22Rv1 (cell line): ENCODE data around the gene TRNT1.
A peak's percentile ranks its signal among the peaks of the same experiment; 100 is the strongest.

Source experiments
- H3K27ac ChIP-seq: fragments of 450-650 bp; 2 replicates; pipeline ENCODE4 v1.5.1; 2017
- ZFX ChIP-seq: fragments of 450-650 bp; IDR thresholded peaks from 2 replicates; pipeline ENCODE4 v1.6.1; 2017; ENCODE audit warnings: antibody characterized with exemption, borderline replicate concordance
- TF ChIP-seq, protein P1 (sequence below): fragments of 450-650 bp; IDR thresholded peaks from 2 replicates; pipeline ENCODE4 v1.5.1; 2017; ENCODE audit warnings: mild to moderate bottlenecking

The TRNT1 gene

DNA sequence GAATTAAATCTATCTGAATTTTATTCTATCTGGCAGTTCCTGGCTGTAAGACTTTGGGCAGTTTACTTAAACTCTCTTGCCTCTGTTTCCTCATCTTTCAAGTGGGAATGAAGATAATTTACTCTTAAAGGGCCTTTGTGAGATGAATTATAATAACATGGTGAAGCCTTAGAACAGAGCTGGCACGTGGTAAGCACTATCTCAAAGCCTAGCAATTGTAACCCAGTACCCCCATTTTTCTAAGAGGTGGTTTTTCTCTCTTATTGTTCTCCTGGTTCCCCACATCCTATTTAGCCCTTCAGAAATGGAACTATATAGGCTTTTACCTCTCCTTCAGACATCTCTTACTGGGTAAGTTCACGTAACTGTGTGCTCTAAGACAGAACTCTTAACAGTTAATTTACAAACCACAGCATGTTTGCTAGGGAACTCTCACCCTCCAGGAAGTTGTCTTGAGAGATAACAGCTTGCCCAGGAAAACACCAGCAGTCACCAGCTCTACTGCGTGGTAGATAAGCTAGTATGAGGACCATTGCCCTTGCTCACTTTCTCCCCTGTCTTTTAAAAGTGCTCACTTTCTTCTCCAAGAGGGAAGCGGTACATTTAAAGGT lies 65.0 kb downstream of the TRNT1 start:
- TF ChIP-seq, protein P1, sequence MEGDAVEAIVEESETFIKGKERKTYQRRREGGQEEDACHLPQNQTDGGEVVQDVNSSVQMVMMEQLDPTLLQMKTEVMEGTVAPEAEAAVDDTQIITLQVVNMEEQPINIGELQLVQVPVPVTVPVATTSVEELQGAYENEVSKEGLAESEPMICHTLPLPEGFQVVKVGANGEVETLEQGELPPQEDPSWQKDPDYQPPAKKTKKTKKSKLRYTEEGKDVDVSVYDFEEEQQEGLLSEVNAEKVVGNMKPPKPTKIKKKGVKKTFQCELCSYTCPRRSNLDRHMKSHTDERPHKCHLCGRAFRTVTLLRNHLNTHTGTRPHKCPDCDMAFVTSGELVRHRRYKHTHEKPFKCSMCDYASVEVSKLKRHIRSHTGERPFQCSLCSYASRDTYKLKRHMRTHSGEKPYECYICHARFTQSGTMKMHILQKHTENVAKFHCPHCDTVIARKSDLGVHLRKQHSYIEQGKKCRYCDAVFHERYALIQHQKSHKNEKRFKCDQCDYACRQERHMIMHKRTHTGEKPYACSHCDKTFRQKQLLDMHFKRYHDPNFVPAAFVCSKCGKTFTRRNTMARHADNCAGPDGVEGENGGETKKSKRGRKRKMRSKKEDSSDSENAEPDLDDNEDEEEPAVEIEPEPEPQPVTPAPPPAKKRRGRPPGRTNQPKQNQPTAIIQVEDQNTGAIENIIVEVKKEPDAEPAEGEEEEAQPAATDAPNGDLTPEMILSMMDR = no peak
- no peak for TF ChIP-seq ZFX
- H3K27ac ChIP-seq = no peak overlapping the region

DNA sequence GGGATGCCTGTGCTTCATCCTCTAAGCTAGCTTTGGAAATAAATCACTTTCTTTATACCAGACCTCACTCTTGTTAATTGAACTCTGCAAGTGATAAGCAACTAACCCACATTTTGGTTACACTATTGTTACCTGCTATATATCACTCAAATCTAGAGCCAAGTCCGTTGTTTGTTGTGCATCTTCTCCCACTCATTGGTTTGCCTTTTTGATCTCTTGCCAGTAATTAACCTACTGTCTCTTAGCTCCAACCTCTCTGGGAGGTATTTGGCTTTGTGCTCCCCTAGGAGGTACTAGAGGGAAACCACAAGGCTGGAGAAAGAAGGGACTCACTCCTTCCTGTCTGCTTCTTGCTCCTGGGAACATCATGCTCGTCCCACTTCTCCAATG lies 65.5 kb downstream of the TRNT1 start:
- TF ChIP-seq ZFX = no peak
- TF ChIP-seq, protein P1 = no peak
- H3K27ac ChIP-seq = no peak overlapping the region

DNA sequence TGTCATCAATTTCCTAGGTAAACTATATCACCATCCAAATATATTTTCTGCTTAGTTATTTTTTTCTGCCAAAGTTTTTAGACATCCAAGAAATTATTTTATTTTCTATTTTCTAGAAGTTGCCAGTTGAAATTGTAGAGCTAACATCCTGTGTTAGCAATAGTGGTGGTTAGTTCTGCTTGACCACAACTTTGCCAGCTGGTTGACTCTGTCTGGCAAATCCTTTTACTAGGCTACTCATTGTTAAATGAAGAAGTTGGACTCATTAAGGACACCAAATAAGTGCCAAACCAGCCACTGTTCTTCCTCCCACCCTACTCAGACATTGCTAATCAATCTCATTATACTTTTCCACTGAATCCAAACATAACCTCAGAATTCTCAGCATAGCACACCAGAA lies 68.1 kb downstream of the TRNT1 start:
- no peak overlapping the region for H3K27ac ChIP-seq

DNA sequence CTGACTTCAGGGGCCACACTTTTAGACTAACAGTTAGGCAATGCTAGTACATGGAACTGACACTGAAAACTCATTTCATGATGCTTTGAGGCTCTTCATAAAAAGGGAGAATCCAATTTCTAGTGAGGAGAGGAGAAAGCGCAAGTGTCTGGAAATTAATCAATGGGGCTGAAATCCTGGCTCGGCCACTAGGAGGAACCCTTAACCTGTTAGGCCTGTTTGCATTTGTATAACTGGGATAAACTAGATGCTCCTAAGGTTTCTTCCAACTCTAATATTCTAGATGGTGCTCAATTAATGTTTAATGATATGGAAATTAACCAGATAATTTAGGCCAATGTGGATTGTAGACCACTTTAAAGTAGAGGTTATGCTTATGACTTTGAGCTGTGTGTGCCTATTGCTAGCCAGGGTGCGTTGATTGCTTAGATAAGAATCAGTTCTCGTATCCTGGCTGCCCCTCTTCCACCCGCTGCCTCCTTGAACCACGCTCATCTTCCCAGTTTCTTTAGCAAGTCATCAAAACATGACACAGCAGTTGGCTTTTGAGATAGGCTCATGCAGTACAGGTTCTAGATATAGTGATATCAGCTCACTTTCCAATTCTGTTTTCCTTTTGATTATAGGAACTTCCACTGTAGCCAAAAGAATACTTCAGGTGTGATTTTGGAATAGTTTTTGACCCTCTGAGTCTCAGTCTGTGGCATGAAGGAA lies 69.6 kb downstream of the TRNT1 start:
- TF ChIP-seq, protein P1 = peak; percentile 76
- TF ChIP-seq ZFX = no peak
- no peak overlapping the region for H3K27ac ChIP-seq

More for the DNA sequence above, 68.1 kb downstream of the TRNT1 start:
- TF ChIP-seq ZFX = no peak
- TF ChIP-seq, protein P1 = no peak
